Neuronal stem cell (in vitro differentiated cells): ENCODE data around the gene OR2L13.

Experiments used
- DNase-seq: peaks from one replicate; pipeline ENCODE4 v3.0.0-alpha.2; 2013; ENCODE audit warnings: low spot score
- H2AFZ ChIP-seq: one replicate; pipeline ENCODE4 v1.6.1; 2013; ENCODE audit warnings: mild to moderate bottlenecking, low read length, inconsistent platforms
- H2AK5ac ChIP-seq: 2 replicates; pipeline ENCODE4 v1.6.1; 2013; ENCODE audit warnings: low read depth, mild to moderate bottlenecking, inconsistent platforms, low read length, moderate library complexity, mixed read lengths
- H2BK120ac ChIP-seq: 2 replicates; pipeline ENCODE4 v1.6.1; 2013; ENCODE audit warnings: low read depth, mild to moderate bottlenecking, inconsistent platforms, low read length, moderate library complexity, mixed read lengths
- H2BK12ac ChIP-seq: one replicate; pipeline ENCODE4 v1.6.1; 2013; ENCODE audit warnings: low read length, inconsistent platforms
- H2BK15ac ChIP-seq: 2 replicates; pipeline ENCODE4 v1.6.1; 2013; ENCODE audit warnings: mild to moderate bottlenecking, low read length, inconsistent platforms, mixed read lengths
- H2BK5ac ChIP-seq: one replicate; pipeline ENCODE4 v1.6.1; 2013; ENCODE audit warnings: inconsistent platforms, mild to moderate bottlenecking, low read length, moderate library complexity
- H3K14ac ChIP-seq: one replicate; pipeline ENCODE4 v1.6.1; 2013; ENCODE audit warnings: low read length, inconsistent platforms
- H3K18ac ChIP-seq: 2 replicates; pipeline ENCODE4 v1.6.1; 2013; ENCODE audit warnings: low read length, inconsistent platforms
- H3K23ac ChIP-seq: 2 replicates; pipeline ENCODE4 v1.6.1; 2013; ENCODE audit warnings: low read depth, mild to moderate bottlenecking, mixed read lengths, low read length, inconsistent platforms; ENCODE audit not compliant: poor library complexity
- H3K27ac ChIP-seq: replicated peaks from 3 replicates; pipeline ENCODE4 v1.5.1; 2013; ENCODE audit warnings: low read length, inconsistent platforms
- H3K27me3 ChIP-seq, 3 experiments: 2 replicates each; pipeline ENCODE4 v1.6.1; 2013; ENCODE audit warnings: low read length in 3 of 3, mild to moderate bottlenecking in 2 of 3, inconsistent platforms in 1 of 3, low read depth in 1 of 3, mixed read lengths in 1 of 3, moderate library complexity in 1 of 3; ENCODE audit not compliant: control insufficient read depth in 3 of 3, insufficient read depth in 3 of 3
- H3K36me3 ChIP-seq, 2 donors: replicated peaks in 1 of 2; 2 replicates each; pipeline ENCODE4 v1.6.1; 2013; ENCODE audit warnings: low read length in 2 of 2; ENCODE audit not compliant: control insufficient read depth in 2 of 2, insufficient read depth in 2 of 2
- H3K4ac ChIP-seq: 2 replicates; pipeline ENCODE4 v1.6.1; 2013; ENCODE audit warnings: inconsistent platforms, mild to moderate bottlenecking, low read length, moderate library complexity
- H3K4me1 ChIP-seq, 2 donors: 1 replicate in 1 of 2; 2 replicates in 1 of 2; pipeline ENCODE4 v1.6.1; 2013; ENCODE audit warnings: low read length in 2 of 2, low read depth in 1 of 2; ENCODE audit not compliant: control insufficient read depth in 2 of 2, insufficient read depth in 1 of 2
- H3K4me2 ChIP-seq: one replicate; pipeline ENCODE4 v1.6.1; 2013; ENCODE audit warnings: mild to moderate bottlenecking, low read length, inconsistent platforms; ENCODE audit not compliant: insufficient read depth, poor library complexity, severe bottlenecking
- H3K4me3 ChIP-seq, 2 donors: 2 replicates each; pipeline ENCODE4 v1.5.1; 2013; ENCODE audit warnings: low read length in 2 of 2, mild to moderate bottlenecking in 2 of 2, inconsistent platforms in 1 of 2, moderate library complexity in 1 of 2
- H3K79me1 ChIP-seq: one replicate; pipeline ENCODE4 v1.6.1; 2013; ENCODE audit warnings: low read depth, mild to moderate bottlenecking, inconsistent platforms, low read length, moderate library complexity
- H3K9ac ChIP-seq: one replicate; pipeline ENCODE4 v1.6.1; 2013; ENCODE audit warnings: mild to moderate bottlenecking, low read depth, low read length, inconsistent platforms; ENCODE audit not compliant: poor library complexity
- H3K9me3 ChIP-seq, 2 donors: replicated peaks in 1 of 2; 2 replicates each; pipeline versions ENCODE3 to v1.6.1; 2013; ENCODE audit warnings: low read length in 2 of 2, mild to moderate bottlenecking in 2 of 2, inconsistent platforms in 1 of 2, low read depth in 1 of 2, mixed read lengths in 1 of 2, moderate library complexity in 1 of 2; ENCODE audit not compliant: control insufficient read depth in 2 of 2, insufficient read depth in 1 of 2
- H4K8ac ChIP-seq: one replicate; pipeline ENCODE4 v1.6.1; 2013; ENCODE audit warnings: low read depth, mild to moderate bottlenecking, inconsistent platforms, low read length, moderate library complexity
- H4K91ac ChIP-seq: one replicate; pipeline ENCODE4 v1.6.1; 2013; ENCODE audit warnings: low read length, low read depth, mild to moderate bottlenecking, inconsistent platforms; ENCODE audit not compliant: poor library complexity
- WGBS, 2 donors: extraction: QIAGEN DNeasy Blood & Tissue Kit; methylation state at CpG; one replicate each; pipeline ENCODE4 v1.1.7; 2013; ENCODE audit warnings: missing lambda C conversion rate in 2 of 2, mixed read lengths in 1 of 2; ENCODE audit not compliant: insufficient read length in 2 of 2, insufficient replicate concordance in 1 of 2; ENCODE audit errors: extremely low coverage in 2 of 2; 5-methylcytosine and 5-hydroxymethylcytosine counted together

OR2L13 gene

DNA sequence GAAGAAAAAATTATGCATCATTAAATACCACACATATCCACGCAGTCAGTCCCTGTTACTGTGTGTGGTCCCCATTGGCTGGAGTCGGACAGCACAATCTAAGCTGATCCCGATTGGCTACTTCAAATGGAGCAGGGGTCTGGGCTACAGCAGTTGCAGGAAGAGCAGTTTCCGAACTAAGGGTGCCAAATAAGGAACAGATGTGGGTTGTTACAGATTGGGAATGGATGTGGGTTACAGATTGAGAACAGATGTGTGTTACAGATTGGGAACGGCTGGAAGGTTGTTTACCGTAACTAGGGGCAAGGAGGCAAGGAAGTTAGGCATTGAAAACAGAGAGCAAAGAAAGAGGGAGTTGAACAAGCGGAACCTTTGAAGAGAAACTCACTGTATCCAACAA, 19.9 kb downstream of the OR2L13 start:
- H3K27ac ChIP-seq = no peak overlapping the region
- H3K36me3 ChIP-seq = no peaks in the 10 kb centered on the region
- H3K4ac ChIP-seq = no peak overlapping the region
- no peak overlapping the region for H2BK5ac ChIP-seq
- no peak overlapping the region for H3K23ac ChIP-seq
- no peak overlapping the region for H3K9ac ChIP-seq
- no peak overlapping the region for H2BK15ac ChIP-seq
- H3K9me3 ChIP-seq = peaks cover 2 to 22% of the 10 kb centered on the region in 2 donors
- no peak overlapping the region for H2BK120ac ChIP-seq
- H3K4me1 ChIP-seq = no peaks in the 10 kb centered on the region
- WGBS, 2 donors = no CpG with 5 or more reads among the region's 7 CpGs
- H3K14ac ChIP-seq = no peak overlapping the region
- no peak overlapping the region for H2BK12ac ChIP-seq
- H3K4me3 ChIP-seq = no peak overlapping the region
- no peak overlapping the region for H3K18ac ChIP-seq
- no peak overlapping the region for H4K8ac ChIP-seq
- no peaks in the 10 kb centered on the region for H3K79me1 ChIP-seq
- no peak overlapping the region for H2AK5ac ChIP-seq
- no peak overlapping the region for H4K91ac ChIP-seq
- H2AFZ ChIP-seq = no peak overlapping the region
- H3K4me2 ChIP-seq = no peak overlapping the region
- no peaks in the 10 kb centered on the region for H3K27me3 ChIP-seq
- no peak for DNase-seq

DNA sequence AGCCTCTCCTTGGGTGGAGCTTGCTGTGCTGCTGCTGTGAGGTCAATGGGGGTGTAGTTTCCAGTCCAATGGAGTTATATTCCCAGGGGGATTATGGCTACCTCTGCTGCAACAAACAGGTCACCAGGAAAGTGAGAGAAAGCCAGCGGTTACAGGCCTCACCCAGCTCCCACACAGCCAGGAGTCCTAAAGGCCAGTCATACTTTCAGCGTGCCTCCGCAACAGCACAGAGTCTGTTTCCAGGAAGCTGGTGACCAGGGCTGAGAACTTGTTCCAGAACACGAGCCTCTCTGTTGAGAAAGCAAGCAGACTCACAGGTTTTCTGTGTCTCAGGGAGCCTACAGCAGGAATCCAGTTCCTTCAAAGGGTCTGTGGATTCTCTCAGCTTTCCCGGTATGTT, 32.7 kb downstream of the OR2L13 start:
- no peak overlapping the region for H2AFZ ChIP-seq
- no peak overlapping the region for H4K91ac ChIP-seq
- H3K23ac ChIP-seq = no peak overlapping the region
- no peak overlapping the region for H2BK120ac ChIP-seq
- DNase-seq = no peak
- no peak overlapping the region for H3K18ac ChIP-seq
- no peaks in the 10 kb centered on the region for H3K36me3 ChIP-seq
- no peak overlapping the region for H3K9ac ChIP-seq
- H3K4me1 ChIP-seq = no peaks in the 10 kb centered on the region
- peak overlapping the region; percentile 4 for H4K8ac ChIP-seq
- no peak overlapping the region for H2BK5ac ChIP-seq
- H3K27ac ChIP-seq = no peak overlapping the region
- H2AK5ac ChIP-seq = no peak overlapping the region
- H3K4me3 ChIP-seq = peak overlapping the region in 1 of 2 donors; percentile 43
- H3K14ac ChIP-seq = no peak overlapping the region
- no peak overlapping the region for H3K4me2 ChIP-seq
- no peak overlapping the region for H2BK15ac ChIP-seq
- no CpG with 5 or more reads among the region's 5 CpGs for WGBS, 2 donors
- peaks cover 0 to 19% of the 10 kb centered on the region in 2 donors for H3K9me3 ChIP-seq
- H2BK12ac ChIP-seq = no peak overlapping the region
- H3K4ac ChIP-seq = no peak overlapping the region
- no peaks in the 10 kb centered on the region for H3K27me3 ChIP-seq
- H3K79me1 ChIP-seq = no peaks in the 10 kb centered on the region

DNA sequence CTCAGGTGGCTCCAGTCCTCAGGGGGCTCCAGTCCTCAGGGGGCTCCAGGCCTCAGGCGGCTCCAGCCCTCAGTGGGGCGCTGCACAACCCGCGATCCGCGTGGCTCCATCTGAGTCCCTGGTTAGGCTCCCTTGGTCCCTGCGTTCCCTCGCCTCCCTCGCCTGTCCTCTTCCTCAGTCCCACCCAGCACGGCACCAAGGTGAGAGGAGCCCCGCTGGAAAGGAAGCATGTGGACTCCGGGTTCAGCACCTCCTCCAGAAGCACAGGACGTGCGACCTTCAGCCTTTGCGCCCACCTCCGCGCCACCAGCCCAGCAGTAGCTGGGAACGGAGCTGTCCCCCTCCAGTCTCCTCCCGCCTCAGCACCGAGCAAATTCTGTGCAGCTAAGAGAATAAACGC, 41.8 kb downstream of the OR2L13 start:
- H3K9ac ChIP-seq = no peak overlapping the region
- H2AFZ ChIP-seq = peak overlapping the region; percentile 45
- no peaks in the 10 kb centered on the region for H3K36me3 ChIP-seq
- no peak overlapping the region for H2AK5ac ChIP-seq
- peaks cover 0 to 4% of the 10 kb centered on the region in 2 donors for H3K9me3 ChIP-seq
- H2BK5ac ChIP-seq = no peak overlapping the region
- no peak overlapping the region for H3K4me3 ChIP-seq
- H3K23ac ChIP-seq = peak overlapping the region; percentile 31
- no peak overlapping the region for H2BK120ac ChIP-seq
- no peaks in the 10 kb centered on the region for H3K79me1 ChIP-seq
- no peak overlapping the region for H3K18ac ChIP-seq
- no peak overlapping the region for H4K8ac ChIP-seq
- H4K91ac ChIP-seq = no peak overlapping the region
- no peak overlapping the region for H2BK15ac ChIP-seq
- H3K27me3 ChIP-seq = no peaks in the 10 kb centered on the region
- WGBS, 2 donors = no CpG with 5 or more reads among the region's 21 CpGs
- H2BK12ac ChIP-seq = peak overlapping the region; percentile 22
- H3K4me2 ChIP-seq = no peak overlapping the region
- no peak for DNase-seq
- no peak overlapping the region for H3K4ac ChIP-seq
- no peaks in the 10 kb centered on the region for H3K4me1 ChIP-seq
- H3K14ac ChIP-seq = no peak overlapping the region
- no peak overlapping the region for H3K27ac ChIP-seq

DNA sequence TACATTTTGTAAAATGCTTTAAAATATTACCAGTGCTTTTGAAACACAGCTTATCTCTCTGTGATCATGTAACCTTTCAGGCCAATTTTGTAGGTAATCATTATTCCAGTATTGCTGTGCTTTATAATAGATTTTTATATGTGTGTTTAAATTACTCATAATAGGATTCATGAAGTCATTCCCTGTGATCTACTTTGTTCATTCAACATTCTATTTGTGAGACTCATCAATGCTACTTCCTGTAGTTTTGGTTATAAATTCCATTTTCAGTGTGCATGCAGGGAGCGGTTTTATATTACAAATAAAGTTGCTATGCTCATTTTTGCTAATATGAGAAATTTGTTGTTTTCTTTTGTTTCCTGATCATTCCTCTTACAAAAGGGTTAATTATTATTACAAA, 45.9 kb downstream of the OR2L13 start:
- no peak overlapping the region for H2AFZ ChIP-seq
- H3K9ac ChIP-seq = no peak overlapping the region
- no peak overlapping the region for H2BK120ac ChIP-seq
- no peak overlapping the region for H2AK5ac ChIP-seq
- H3K14ac ChIP-seq = no peak overlapping the region
- H3K27ac ChIP-seq = no peak overlapping the region
- no peak overlapping the region for H4K8ac ChIP-seq
- H3K79me1 ChIP-seq = no peaks in the 10 kb centered on the region
- DNase-seq = no peak
- WGBS, 2 donors = no CpG with 5 or more reads among the region's 1 CpG
- H3K27me3 ChIP-seq = no peaks in the 10 kb centered on the region
- H3K4me2 ChIP-seq = no peak overlapping the region
- peaks cover 0 to 11% of the 10 kb centered on the region in 2 donors for H3K9me3 ChIP-seq
- no peak overlapping the region for H2BK15ac ChIP-seq
- H3K4ac ChIP-seq = no peak overlapping the region
- no peak overlapping the region for H4K91ac ChIP-seq
- H3K18ac ChIP-seq = no peak overlapping the region
- no peak overlapping the region for H3K23ac ChIP-seq
- no peak overlapping the region for H3K4me3 ChIP-seq
- H2BK5ac ChIP-seq = no peak overlapping the region
- H3K4me1 ChIP-seq = no peaks in the 10 kb centered on the region
- no peaks in the 10 kb centered on the region for H3K36me3 ChIP-seq
- no peak overlapping the region for H2BK12ac ChIP-seq
